Cardiac fibroblast (primary cell): ENCODE measurements around the gene MGST3.
"Not testable (repeated sequence)": the region's sequence is repeated elsewhere in the genome, so short reads cannot be mapped to it uniquely, and the experiment has no call there.

Source experiments
- DNase-seq, 2 donors: peaks; one replicate each; pipeline versions ENCODE4 v3.0.0 to v3.0.0-alpha.2; 2010; ENCODE audit warnings: low read depth in 2 of 2
- H3K4me3 ChIP-seq, 2 donors: replicated peaks in 1 of 2; 1 replicate in 1 of 2; 2 replicates in 1 of 2; pipeline ENCODE4 v1.5.1; 2011; ENCODE audit warnings: low read depth in 2 of 2, low read length in 2 of 2, mild to moderate bottlenecking in 2 of 2, moderate library complexity in 1 of 2
- TF ChIP-seq, protein P1 (sequence below): IDR thresholded peaks from one replicate; pipeline ENCODE4 v1.5.1; 2011; ENCODE audit warnings: low read depth, mild to moderate bottlenecking, low read length, inconsistent platforms

MGST3 gene

DNA sequence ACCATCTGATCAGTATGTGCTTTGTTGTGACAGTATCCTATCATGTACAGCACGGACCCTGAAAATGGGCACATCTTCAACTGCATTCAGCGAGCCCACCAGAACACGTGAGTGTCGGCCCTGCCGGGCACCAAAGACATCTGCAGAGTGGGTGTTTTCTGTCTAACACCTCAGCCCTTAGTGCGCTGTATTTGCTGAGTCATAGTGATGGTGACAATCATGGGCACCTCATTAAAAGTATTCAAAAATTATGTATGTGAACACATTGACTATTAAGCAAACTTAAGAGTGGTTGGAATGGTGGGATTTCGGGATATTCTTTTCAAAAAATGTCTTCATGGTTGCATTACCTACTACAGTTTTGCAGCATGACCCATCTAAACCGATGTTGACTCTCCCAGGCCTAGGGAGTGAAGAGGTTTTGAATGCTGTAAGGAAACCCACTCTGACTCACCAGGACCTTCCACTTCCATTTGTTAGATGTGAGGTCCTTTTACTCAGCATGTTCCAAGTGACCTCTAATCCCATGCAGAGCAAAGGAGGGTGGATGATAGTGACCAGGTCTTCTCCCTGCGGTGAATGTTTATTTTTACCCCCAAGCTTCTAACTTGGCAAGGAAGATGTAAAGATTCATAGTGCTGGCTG, 20.1 kb downstream of the MGST3 start:
- no peak for DNase-seq
- no peak overlapping the region for H3K4me3 ChIP-seq
- TF ChIP-seq, protein P1, sequence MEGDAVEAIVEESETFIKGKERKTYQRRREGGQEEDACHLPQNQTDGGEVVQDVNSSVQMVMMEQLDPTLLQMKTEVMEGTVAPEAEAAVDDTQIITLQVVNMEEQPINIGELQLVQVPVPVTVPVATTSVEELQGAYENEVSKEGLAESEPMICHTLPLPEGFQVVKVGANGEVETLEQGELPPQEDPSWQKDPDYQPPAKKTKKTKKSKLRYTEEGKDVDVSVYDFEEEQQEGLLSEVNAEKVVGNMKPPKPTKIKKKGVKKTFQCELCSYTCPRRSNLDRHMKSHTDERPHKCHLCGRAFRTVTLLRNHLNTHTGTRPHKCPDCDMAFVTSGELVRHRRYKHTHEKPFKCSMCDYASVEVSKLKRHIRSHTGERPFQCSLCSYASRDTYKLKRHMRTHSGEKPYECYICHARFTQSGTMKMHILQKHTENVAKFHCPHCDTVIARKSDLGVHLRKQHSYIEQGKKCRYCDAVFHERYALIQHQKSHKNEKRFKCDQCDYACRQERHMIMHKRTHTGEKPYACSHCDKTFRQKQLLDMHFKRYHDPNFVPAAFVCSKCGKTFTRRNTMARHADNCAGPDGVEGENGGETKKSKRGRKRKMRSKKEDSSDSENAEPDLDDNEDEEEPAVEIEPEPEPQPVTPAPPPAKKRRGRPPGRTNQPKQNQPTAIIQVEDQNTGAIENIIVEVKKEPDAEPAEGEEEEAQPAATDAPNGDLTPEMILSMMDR: no peak

DNA sequence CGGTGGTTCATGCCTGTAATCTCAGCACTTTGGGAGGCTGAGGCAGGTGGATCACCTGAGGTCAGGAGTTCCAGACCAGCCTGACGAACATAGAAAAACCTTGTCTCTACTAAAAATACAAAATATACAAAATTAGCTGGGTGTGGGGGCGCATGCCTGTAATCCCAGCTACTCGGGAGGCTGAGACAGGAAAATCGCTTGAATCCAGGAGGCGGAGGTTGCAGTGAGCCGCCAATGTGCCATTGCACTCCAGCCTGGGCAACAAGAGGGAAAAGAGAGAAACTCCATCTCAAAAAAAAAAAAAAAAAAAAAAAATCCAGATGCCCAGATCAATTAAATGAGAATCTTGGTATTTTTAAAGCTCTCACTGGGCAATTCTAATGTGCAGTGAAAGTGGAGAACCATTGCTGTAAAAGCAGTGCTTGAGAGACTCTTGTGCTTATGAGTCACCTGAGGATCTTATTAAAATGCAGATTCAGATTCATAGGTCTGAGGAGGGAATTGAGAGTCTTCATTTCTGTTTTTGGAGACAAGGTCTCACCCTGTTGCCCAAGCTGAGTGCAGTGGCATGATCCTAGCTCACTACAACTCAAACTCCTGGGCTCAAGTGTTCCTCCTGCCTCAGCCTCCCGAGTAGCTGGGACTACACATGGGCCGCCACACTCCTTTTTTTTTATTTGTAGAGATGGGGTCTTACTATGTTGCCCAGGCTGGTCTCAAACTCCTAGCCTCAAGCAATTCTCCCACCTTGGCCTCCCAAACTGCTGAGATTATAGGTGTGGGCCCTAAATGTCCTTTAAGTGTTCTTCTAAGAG, 27.9 kb downstream of the MGST3 start:
- H3K4me3 ChIP-seq, DNase-seq: not testable (repeated sequence)

DNA sequence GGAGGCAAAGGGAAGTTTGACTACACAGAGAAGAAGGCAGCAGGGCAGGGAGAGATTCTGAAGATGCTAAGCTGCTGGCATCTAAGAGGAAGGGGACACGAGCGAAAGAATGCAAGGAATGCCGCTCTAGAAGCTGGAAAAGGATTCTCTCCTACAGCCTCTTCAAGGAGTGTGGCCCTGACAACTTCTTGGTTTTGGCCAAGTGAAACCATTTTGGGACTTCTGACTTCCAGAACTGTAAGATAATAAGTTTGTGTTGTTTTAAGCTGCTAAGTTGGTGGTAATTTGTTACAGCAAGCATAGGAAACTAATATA, 28.5 kb downstream of the MGST3 start:
- TF ChIP-seq, protein P1: no peak

DNA sequence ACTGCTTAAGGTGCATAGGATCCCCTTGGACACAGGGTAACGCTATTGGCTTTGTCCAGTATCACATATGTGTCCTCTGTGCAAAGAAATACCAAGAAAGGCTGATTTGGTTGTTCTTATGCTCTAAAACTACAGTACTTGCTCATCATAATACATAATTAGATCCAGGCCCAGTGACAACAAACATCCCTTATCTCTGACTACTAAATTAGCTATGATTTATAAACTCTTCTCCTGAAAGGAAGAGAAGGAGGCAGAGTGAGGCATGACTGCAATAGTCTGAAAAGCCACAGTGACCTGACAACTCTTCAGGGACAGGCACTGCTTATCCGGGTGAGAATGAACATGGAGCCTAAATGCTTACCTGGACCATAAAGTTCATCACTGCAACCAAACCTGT, 30.7 kb downstream of the MGST3 start:
- TF ChIP-seq, protein P1: no peak
- H3K4me3 ChIP-seq: no peak overlapping the region
- no peak for DNase-seq

More for the DNA sequence above, 28.5 kb downstream of the MGST3 start:
- no peak overlapping the region for H3K4me3 ChIP-seq
- no peak for DNase-seq

DNA sequence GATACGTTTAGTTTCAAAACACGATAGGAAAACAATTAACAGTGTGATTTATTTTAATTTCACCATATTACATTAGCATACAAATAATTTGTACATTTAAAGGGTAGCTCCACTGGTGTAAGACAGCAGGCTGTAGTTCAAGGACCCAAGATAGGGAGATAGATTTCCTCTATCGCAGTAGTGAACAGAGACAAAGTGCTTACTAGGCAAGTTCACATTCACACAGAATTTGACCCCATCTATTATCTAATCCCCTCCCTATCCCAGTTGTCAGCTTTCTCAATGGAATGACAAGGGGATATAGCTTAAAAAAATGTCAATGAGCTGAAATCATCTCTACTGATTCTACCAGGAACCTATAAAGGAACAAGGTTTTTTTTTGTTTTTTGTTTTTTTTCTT, 31.2 kb downstream of the MGST3 start:
- H3K4me3 ChIP-seq: no peak overlapping the region
- TF ChIP-seq, protein P1: no peak
- no peak for DNase-seq

DNA sequence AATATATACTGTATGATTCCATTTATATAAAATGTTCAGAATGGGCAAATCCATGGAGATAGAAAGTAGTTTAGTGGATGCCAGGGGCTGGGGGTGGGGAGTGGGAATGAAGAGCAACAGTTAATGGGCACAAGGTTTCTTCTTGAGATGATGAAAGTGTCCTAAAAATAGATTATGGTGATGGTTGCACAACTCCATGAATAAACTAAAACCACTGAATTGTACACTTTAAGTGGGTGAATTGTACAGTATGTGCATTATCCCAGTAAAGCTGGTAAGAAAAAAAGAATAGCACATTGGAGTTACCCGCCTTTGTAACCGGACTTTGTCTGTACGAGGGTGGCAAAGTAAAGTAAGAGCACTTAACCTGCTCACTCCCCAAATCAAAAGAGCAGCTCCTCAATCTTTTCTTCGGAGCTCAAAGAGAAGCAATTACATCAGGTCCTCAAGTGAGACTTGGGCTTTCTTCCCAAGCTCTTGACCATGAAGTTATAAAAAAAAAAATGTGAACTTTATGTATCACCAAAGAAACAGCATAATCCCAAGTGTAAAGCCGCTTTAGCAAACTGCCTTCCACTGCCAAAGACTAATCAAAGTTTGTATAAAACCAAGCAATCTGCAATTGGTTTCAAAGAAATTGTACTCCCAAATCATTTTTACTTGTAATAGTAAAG, 35.3 kb downstream of the MGST3 start:
- peak; percentile 54 to 57 for DNase-seq
- TF ChIP-seq, protein P1: no peak

DNA sequence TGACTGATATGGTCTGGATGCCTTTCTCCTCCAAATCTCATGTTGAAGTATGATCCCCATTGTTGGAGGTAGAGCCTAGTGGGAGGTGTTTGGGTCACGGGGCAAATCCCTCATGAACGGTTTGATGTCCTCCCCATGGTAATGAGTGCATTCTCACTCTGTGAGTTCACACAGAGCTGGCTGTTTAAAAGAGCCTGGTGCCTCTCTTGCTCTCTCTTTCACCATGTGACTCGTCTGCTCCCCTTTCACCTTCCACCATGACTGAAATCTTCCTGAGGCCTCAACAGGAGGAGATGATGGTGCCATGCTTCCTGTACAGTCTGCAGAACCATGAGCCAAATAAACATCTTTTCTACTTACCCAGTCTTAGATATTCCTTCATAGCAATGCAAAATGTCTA, 37.1 kb downstream of the MGST3 start:
- no peak overlapping the region for H3K4me3 ChIP-seq
- no peak for DNase-seq
- TF ChIP-seq, protein P1: no peak

More for the DNA sequence above, 35.3 kb downstream of the MGST3 start:
- H3K4me3 ChIP-seq: no peak overlapping the region
